PC-3 (cell line): ENCODE data around the gene DCLK1.

Source experiments
- CTCF ChIP-seq: fragments of 300-600 bp; sonication (generic); conservative IDR thresholded peaks from 2 replicates; pipeline ENCODE4 v1.5.1; 2017; ENCODE audit warnings: antibody characterized with exemption, low read depth, mild to moderate bottlenecking, low read length
- EZH2 ChIP-seq: fragments of 300-600 bp; sonication (generic); IDR thresholded peaks from one replicate; pipeline ENCODE4 v1.6.1; 2017; ENCODE audit warnings: antibody characterized with exemption, mild to moderate bottlenecking, low read length; ENCODE audit not compliant: unreplicated experiment

DNA sequence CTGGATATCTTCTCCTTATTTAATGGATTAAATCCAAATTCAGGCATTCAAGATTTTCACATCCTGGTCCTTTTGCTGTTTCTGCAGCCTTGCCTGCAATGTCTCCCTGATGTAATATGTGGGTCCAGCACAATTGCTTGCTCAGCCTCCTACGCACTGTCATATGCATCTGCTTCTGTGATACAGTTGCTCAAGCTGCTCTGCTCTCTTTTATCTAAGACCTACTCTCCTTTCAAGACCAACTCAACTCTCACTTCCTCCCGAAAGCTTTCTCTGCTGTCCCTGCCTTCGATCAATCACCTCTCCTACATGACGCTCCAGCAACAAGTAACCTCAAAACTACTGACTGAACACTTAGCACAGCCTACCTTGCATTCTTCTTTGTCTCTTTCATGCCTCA, 138.2 kb downstream of the DCLK1 start:
- no peak for TF ChIP-seq CTCF
- no peak for TF ChIP-seq EZH2
